Thyroid gland (tissue), 4 donors: ENCODE results near the gene ETHE1. TPM values are rescaled to one million over a fixed set of nuclear protein-coding genes. Genes with fewer than 3 reads are reported as not detected.
A peak's percentile ranks its signal among the peaks of the same experiment; 100 is the strongest.

Experiments
- DNase-seq, 2 donors: peaks; one replicate each; pipeline ENCODE4 v3.0.0-alpha.2; 2019
- H3K27ac ChIP-seq, 3 donors: fragments of 200-600 bp; sonication (generic); 1 replicate in 2 of 3; 2 replicates in 1 of 3; pipeline ENCODE4 v1.5.1; 2016 to 2019; ENCODE audit warnings: mild to moderate bottlenecking in 1 of 3, moderate library complexity in 1 of 3
- H3K27me3 ChIP-seq: fragments of 200-600 bp; sonication (generic); one replicate; pipeline ENCODE4 v1.5.1; 2019
- H3K36me3 ChIP-seq, 2 donors: fragments of 200-600 bp; sonication (generic); one replicate each; pipeline ENCODE4 v1.5.1; 2016 to 2019
- H3K4me1 ChIP-seq, 2 donors: fragments of 200-600 bp; sonication (generic); one replicate each; pipeline ENCODE4 v1.5.1; 2017 to 2019
- H3K4me3 ChIP-seq, 3 donors: fragments of 200-600 bp; sonication (generic); replicated peaks in 1 of 3; 1 replicate in 2 of 3; 2 replicates in 1 of 3; pipeline ENCODE4 v1.5.1; 2016; ENCODE audit warnings: mild to moderate bottlenecking in 1 of 3
- H3K9me3 ChIP-seq: fragments of 200-600 bp; sonication (generic); one replicate; pipeline ENCODE4 v1.5.1; 2017
- POLR2A ChIP-seq, 2 donors: fragments of 450-650 bp; IDR thresholded peaks; one replicate each; pipeline ENCODE4 v1.6.1; 2017; ENCODE audit warnings: antibody characterized with exemption in 2 of 2, mild to moderate bottlenecking in 2 of 2, moderate library complexity in 1 of 2
- WGBS, 2 donors: methylation state at CpG; one replicate each; pipeline ENCODE4 v1.1.5; 2017; 5-methylcytosine and 5-hydroxymethylcytosine counted together
- intact Hi-C: fragments of 100-400 bp; cut with DNase I; formaldehyde crosslinking; loops from one replicate; pipeline ENCODE4 v1.15.1; 2023
- total RNA-seq, 4 donors: library from RNA; depleted of rRNA; stranded (reverse); fragments of >200 nt; gene quantifications; one replicate each; pipeline ENCODE4 v1.2.3, GENCODE V29; 2016
- TF ChIP-seq, protein P1 (sequence below), 6 experiments: fragments of 200-600 bp in 3 of 6; fragments of 450-650 bp in 3 of 6; sonication (generic) in 3 of 6; IDR thresholded peaks; one replicate each; pipeline ENCODE4 v1.5.1; 2016 to 2019; ENCODE audit warnings: antibody characterized with exemption in 6 of 6, mild to moderate bottlenecking in 2 of 6, inconsistent platforms in 1 of 6, moderate library complexity in 1 of 6

Gene ETHE1
- total RNA-seq, 4 donors from 2014 or later, result 22.4 to 61.9 (median 32.5) TPM

DNA sequence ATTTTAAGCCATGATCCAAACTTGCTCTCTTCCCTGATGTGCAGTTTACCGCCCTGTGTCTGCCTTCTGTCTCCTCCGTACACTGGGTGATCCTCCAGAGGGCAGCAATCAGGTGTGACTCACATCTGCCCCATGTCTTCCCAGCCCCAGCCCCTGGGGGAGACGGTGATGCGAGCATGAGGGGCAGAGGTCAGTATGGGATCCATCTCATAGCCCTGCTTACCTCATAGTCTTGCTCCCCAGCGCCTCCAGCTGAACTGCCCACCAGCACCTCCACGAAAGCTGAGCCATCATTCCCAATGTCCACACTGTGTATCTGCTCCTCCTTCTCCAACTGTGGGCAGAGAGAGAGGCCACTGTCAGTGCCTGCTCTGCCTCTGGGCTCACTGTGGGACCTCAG is 33.7 kb upstream of the ETHE1 start:
- DNase-seq, result no peak
- Histone ChIP-seq H3K4me1 (no peaks in the 10 kb centered on the region), H3K27me3 (no peaks in the 10 kb centered on the region), H3K4me3 (no peak overlapping the region), H3K9me3 (no peaks in the 10 kb centered on the region), H3K27ac (no peak overlapping the region), H3K36me3 (peaks cover 0 to 18% of the 10 kb centered on the region in 2 donors)
- 93 to 94% methylated on average over 4 to 6 of the region's 6 CpGs for WGBS, 2 donors
- TF ChIP-seq, protein P1, sequence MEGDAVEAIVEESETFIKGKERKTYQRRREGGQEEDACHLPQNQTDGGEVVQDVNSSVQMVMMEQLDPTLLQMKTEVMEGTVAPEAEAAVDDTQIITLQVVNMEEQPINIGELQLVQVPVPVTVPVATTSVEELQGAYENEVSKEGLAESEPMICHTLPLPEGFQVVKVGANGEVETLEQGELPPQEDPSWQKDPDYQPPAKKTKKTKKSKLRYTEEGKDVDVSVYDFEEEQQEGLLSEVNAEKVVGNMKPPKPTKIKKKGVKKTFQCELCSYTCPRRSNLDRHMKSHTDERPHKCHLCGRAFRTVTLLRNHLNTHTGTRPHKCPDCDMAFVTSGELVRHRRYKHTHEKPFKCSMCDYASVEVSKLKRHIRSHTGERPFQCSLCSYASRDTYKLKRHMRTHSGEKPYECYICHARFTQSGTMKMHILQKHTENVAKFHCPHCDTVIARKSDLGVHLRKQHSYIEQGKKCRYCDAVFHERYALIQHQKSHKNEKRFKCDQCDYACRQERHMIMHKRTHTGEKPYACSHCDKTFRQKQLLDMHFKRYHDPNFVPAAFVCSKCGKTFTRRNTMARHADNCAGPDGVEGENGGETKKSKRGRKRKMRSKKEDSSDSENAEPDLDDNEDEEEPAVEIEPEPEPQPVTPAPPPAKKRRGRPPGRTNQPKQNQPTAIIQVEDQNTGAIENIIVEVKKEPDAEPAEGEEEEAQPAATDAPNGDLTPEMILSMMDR (IDR thresholded peaks at IDR 0.05), result no peak
- TF ChIP-seq POLR2A (IDR thresholded peaks at IDR 0.05), result no peak
- intact Hi-C loops, result no loop called here

DNA sequence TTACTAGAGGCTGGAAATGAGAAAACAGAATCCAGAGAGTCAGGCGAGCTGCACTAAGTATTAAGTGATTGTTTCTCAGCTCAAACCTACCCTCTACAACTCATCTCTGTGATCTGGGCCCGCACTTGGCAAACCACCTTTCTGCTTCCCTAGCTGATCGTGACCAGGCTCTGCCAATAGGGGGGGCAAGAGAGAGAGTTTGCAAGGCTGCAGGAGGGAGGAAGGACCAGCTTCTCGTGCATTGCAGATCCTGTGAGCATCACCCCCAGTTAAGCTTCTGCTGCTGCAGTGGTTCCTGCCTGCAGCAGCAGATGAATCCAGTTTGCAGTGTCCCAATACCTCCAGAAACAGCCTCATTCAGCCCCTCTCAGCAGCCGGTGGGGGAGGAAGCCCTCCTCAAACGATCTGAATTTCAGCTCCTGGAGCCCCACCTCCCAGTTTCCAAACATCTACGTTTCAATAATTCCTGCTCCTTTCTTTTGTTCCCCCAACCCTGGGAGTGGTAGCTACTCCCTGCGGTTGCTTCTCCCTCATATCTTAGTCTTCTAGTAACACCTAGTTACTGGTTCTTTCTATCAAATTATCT is 28.3 kb upstream of the ETHE1 start:
- peak; percentile 47 to 57 for DNase-seq
- TF ChIP-seq POLR2A (IDR thresholded peaks at IDR 0.05), result no peak
- TF ChIP-seq, protein P1 (IDR thresholded peaks at IDR 0.05), result peak in 5 of 6 experiments; percentile 16 to 61 (median 30)
- Histone ChIP-seq H3K36me3 (peaks cover 19 to 34% of the 10 kb centered on the region in 2 donors), H3K4me3 (no peak overlapping the region), H3K27ac (no peak overlapping the region), H3K9me3 (no peaks in the 10 kb centered on the region), H3K4me1 (no peaks in the 10 kb centered on the region), H3K27me3 (no peaks in the 10 kb centered on the region)
- intact Hi-C loops, result no loop called here
- 48 to 50% methylated on average over 8 of the region's 8 CpGs for WGBS, 2 donors

DNA sequence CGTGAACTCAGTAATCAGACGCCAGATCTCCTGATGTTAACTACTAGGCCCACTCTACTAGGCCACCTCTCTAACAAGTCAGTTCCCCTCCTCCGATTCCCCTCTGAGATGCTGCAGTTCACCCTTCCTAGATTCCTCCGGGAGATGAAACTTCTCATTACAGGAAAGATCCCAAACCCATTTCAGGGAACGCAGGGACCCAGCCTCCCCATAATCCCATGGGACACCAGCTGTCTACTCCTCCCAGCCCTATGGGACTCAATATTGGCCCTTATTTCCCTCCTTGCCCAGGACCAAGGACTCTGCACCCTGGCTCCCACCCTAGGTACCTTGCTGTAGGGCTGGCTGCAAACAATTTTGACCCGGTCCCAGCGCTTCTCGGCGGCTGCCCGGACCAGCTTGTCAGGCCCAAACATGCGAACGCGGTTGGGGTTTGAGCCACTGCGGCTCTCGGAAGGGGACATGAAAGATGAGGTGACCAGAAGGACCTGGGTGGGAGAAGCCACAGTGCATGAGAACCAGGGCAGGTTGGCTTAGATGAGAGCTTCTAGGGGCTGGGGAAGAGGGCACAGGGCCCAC is 27.4 kb upstream of the ETHE1 start:
- no peaks in the 10 kb centered on the region for H3K27me3 ChIP-seq
- 96 to 98% methylated on average over 15 of the region's 15 CpGs for WGBS, 2 donors
- no peak for DNase-seq
- no peak overlapping the region for H3K4me3 ChIP-seq
- no peak overlapping the region for H3K27ac ChIP-seq
- no peaks in the 10 kb centered on the region for H3K9me3 ChIP-seq
- TF ChIP-seq POLR2A (IDR thresholded peaks at IDR 0.05), result no peak
- TF ChIP-seq, protein P1 (IDR thresholded peaks at IDR 0.05), result no peak
- intact Hi-C loops, result no loop called here
- H3K36me3 ChIP-seq, result peaks cover 24 to 25% of the 10 kb centered on the region in 2 donors
- no peaks in the 10 kb centered on the region for H3K4me1 ChIP-seq

DNA sequence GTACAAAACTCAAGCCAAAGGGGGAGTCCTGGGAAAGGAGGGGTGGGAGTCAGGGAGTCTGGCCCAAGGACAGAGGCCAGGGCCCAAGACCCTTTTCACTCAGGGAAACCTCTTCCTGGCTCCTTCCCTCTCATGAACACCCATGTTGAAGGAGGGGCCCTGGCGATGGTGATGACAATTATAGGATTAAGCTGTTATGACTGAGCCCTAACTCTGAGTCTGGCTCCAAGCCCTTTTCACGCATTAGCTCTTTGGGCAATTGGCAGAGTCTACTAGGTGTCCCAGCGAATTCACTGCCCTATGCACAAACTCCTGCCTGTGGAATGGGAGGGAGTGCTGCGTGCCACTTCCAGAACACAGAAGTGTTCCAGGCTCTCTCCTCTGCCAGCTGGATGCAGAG is 26.7 kb upstream of the ETHE1 start:
- intact Hi-C loops, result no loop called here
- DNase-seq, result no peak
- H3K9me3 ChIP-seq, result no peaks in the 10 kb centered on the region
- no peak for TF ChIP-seq POLR2A (IDR thresholded peaks at IDR 0.05)
- TF ChIP-seq, protein P1 (IDR thresholded peaks at IDR 0.05), result no peak
- H3K4me1 ChIP-seq, result no peaks in the 10 kb centered on the region
- peaks cover 24 to 25% of the 10 kb centered on the region in 2 donors for H3K36me3 ChIP-seq
- no peak overlapping the region for H3K27ac ChIP-seq
- no peak overlapping the region for H3K4me3 ChIP-seq
- no peaks in the 10 kb centered on the region for H3K27me3 ChIP-seq
- WGBS, 2 donors, result 89 to 94% methylated on average over 2 to 4 of the region's 4 CpGs

DNA sequence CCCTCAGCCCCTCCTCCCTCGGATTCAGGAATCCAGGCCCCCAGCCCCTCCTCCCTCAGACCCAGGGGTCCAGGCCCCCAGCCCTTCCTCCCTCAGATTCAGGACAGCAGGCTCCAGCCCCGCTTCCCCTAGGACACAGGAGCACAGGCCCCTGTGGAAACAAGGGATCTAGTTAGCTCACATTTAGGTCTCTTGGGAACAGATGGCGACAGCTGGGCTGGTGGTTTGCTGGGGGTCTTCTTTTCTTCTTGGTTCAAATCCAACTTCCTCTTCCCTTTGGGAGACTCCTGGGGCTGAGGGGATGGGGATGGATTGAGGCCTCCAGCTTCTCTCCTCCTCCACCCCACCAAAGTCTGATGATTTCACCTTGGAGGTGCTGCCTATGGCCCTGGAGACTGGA is 25.6 kb upstream of the ETHE1 start:
- Histone ChIP-seq H3K27me3 (no peaks in the 10 kb centered on the region), H3K4me3 (no peak overlapping the region), H3K36me3 (peaks cover 21 to 24% of the 10 kb centered on the region in 2 donors), H3K4me1 (no peaks in the 10 kb centered on the region), H3K9me3 (no peaks in the 10 kb centered on the region), H3K27ac (no peak overlapping the region)
- TF ChIP-seq, protein P1 (IDR thresholded peaks at IDR 0.05), result no peak
- no peak for TF ChIP-seq POLR2A (IDR thresholded peaks at IDR 0.05)
- WGBS, 2 donors, result 100% methylated on average over 2 of the region's 3 CpGs; no CpG with 5 or more reads in 1 of the 2 donors
- intact Hi-C loops, result no loop called here
- DNase-seq, result no peak
